ENCODE measurements around the gene A1CF. TPM values are rescaled to one million over a fixed set of nuclear protein-coding genes. Genes with fewer than 3 reads are reported as not detected.

A1CF gene
- polyA plus RNA-seq, 1 donor (not counting 4 experiments of a cell fraction or from before 2014, with no cell fraction given), result not detected

- Histone ChIP-seq H4K20me1 (ENCODE audit: control insufficient read depth, extremely low read depth, insufficient read depth, low read length) (no peaks in the 10 kb centered on the region), H3K79me2 (ENCODE audit: control insufficient read depth, insufficient read depth, low read length) (no peaks in the 10 kb centered on the region), H3K27me3 (ENCODE audit: control insufficient read depth, extremely low read depth, insufficient read depth, low read length) (no peaks in the 10 kb centered on the region), H2AFZ (ENCODE audit: control insufficient read depth, low read length) (no peak overlapping the region), H3K4me1 (ENCODE audit: control insufficient read depth, extremely low read depth, insufficient read depth, low read length) (no peaks in the 10 kb centered on the region), H3K4me2 (ENCODE audit: control insufficient read depth, extremely low read depth, insufficient read depth, low read depth, low read length) (no peak overlapping the region), H3K9ac (ENCODE audit: control insufficient read depth, extremely low read depth, insufficient read depth, low read length) (no peak overlapping the region), H3K27ac (ENCODE audit: control insufficient read depth, insufficient read depth, low read length) (no peak overlapping the region), H3K36me3 (ENCODE audit: control insufficient read depth in 2 of 2, extremely low read depth in 1 of 2, insufficient read depth in 2 of 2, low read length in 2 of 2) (no peaks in the 10 kb centered on the region), H3K9me1 (ENCODE audit: control insufficient read depth, extremely low read depth, insufficient read depth, low read length) (no peaks in the 10 kb centered on the region), H3K4me3 (ENCODE audit: control insufficient read depth in 2 of 3, extremely low read depth in 1 of 3, insufficient read depth in 2 of 3, low read depth in 1 of 3, low read length in 3 of 3) (no peak overlapping the region), H3K9me3 (ENCODE audit: control insufficient read depth, low read depth, low read length) (no peaks in the 10 kb centered on the region)
- DNase-seq (ENCODE audit: low read depth, low spot score) (no peak), FAIRE-seq (no peak)
- dilution Hi-C loops (cut with MboI; ENCODE audit: extremely low pct_ligation_motif_present, low sequenced_read_pairs), result no loop called here
- TF ChIP-seq CTCF (optimal IDR thresholded peaks at IDR 0.05 in 1 of 3, IDR thresholded peaks at IDR 0.05 in 1 of 3, conservative IDR thresholded peaks at IDR 0.05 in 1 of 3; ENCODE audit: extremely low read depth in 1 of 3, insufficient read depth in 2 of 3, low read length in 3 of 3) (no peak), EZH2 (IDR thresholded peaks at IDR 0.05; ENCODE audit: low read length) (no peak)
Observed at GRCh38 chr10:50830066-50830465, 55.4 kb downstream of the A1CF start.

- no peaks in the 10 kb centered on the region for H4K20me1 ChIP-seq (ENCODE audit: control insufficient read depth, extremely low read depth, insufficient read depth, low read length)
- no peak overlapping the region for H3K4me2 ChIP-seq (ENCODE audit: control insufficient read depth, extremely low read depth, insufficient read depth, low read depth, low read length)
- peaks cover 5% of the 10 kb centered on the region for H3K27me3 ChIP-seq (ENCODE audit: control insufficient read depth, extremely low read depth, insufficient read depth, low read length)
- H3K9me3 ChIP-seq (ENCODE audit: control insufficient read depth, low read depth, low read length), result no peaks in the 10 kb centered on the region
- H3K9ac ChIP-seq (ENCODE audit: control insufficient read depth, extremely low read depth, insufficient read depth, low read length), result no peak overlapping the region
- H3K79me2 ChIP-seq (ENCODE audit: control insufficient read depth, insufficient read depth, low read length), result no peaks in the 10 kb centered on the region
- TF ChIP-seq EZH2 (IDR thresholded peaks at IDR 0.05; ENCODE audit: low read length) (no peak), CTCF (optimal IDR thresholded peaks at IDR 0.05 in 1 of 3, IDR thresholded peaks at IDR 0.05 in 1 of 3, conservative IDR thresholded peaks at IDR 0.05 in 1 of 3; ENCODE audit: extremely low read depth in 1 of 3, insufficient read depth in 2 of 3, low read length in 3 of 3) (no peak)
- DNase-seq (ENCODE audit: low read depth, low spot score) (no peak), FAIRE-seq (no peak)
- no peaks in the 10 kb centered on the region for H3K9me1 ChIP-seq (ENCODE audit: control insufficient read depth, extremely low read depth, insufficient read depth, low read length)
- no peaks in the 10 kb centered on the region for H3K36me3 ChIP-seq (ENCODE audit: control insufficient read depth in 2 of 2, extremely low read depth in 1 of 2, insufficient read depth in 2 of 2, low read length in 2 of 2)
- no peaks in the 10 kb centered on the region for H3K4me1 ChIP-seq (ENCODE audit: control insufficient read depth, extremely low read depth, insufficient read depth, low read length)
- no peak overlapping the region for H3K27ac ChIP-seq (ENCODE audit: control insufficient read depth, insufficient read depth, low read length)
- no peak overlapping the region for H3K4me3 ChIP-seq (ENCODE audit: control insufficient read depth in 2 of 3, extremely low read depth in 1 of 3, insufficient read depth in 2 of 3, low read depth in 1 of 3, low read length in 3 of 3)
- dilution Hi-C loops (cut with MboI; ENCODE audit: extremely low pct_ligation_motif_present, low sequenced_read_pairs), result no loop called here
- no peak overlapping the region for H2AFZ ChIP-seq (ENCODE audit: control insufficient read depth, low read length)
Observed at GRCh38 chr10:50824782-50825181, 60.6 kb downstream of the A1CF start.
